ENCODE measurements around the gene TAF1B. TPM values are rescaled to one million over a fixed set of nuclear protein-coding genes. Genes with fewer than 3 reads are reported as not detected.

Gene TAF1B
- total and polyA plus RNA-seq, 2 experiments from 2014 or later = 8.0 to 19.4 TPM

DNA sequence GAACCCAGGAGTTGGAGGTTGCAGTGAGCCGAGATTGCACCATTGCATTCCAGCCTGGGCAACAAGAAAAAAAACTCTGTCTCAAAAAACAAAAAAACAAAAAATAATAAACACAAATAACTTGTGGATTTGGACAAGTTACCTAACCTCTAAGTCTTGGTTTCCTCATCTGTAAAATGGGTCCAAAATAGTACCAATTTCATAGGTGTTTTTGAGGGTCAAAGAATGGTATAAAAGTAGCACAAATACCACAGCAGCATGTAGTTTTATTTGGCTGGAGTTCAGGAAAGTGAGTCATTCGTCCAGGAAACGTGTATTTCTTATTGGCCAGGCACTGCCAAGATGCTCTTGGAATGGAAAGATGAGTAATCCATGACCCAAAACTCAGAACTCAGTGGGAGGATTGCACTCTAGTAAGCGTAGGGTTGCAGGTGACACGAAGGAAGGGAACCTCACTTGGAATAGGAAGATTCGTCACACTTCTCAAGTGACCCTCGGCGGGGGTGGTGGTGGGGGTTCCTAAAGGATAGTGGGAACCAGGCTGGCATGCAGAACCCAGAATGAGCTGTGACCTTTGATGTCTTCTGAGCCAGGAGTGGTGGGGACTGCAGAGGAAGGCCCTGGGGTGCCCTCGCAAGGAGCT lies 132.7 kb downstream of the TAF1B start:
- no peaks in the 10 kb centered on the region for H4K20me1 ChIP-seq (ENCODE audit: insufficient read depth, poor library complexity, severe bottlenecking)
- H3K4me2 ChIP-seq = peak overlapping the region; percentile 14
- no peak overlapping the region for H3K4me3 ChIP-seq
- DNase-seq (ENCODE audit: low spot score) = peak; percentile 40
- TF ChIP-seq EZH2phosphoT487 (IDR thresholded peaks at IDR 0.05; ENCODE audit: low read depth, severe bottlenecking, unreplicated experiment) (no peak), CTCF (IDR thresholded peaks at IDR 0.05; ENCODE audit: poor library complexity) (no peak), EZH2 (IDR thresholded peaks at IDR 0.05; ENCODE audit: borderline replicate concordance) (no peak)
- no peaks in the 10 kb centered on the region for H3K9me2 ChIP-seq (replicated peaks; ENCODE audit: insufficient read depth)
- 85% methylated on average over 9 of the region's 9 CpGs for WGBS (ENCODE audit: low lambda C conversion rate, missing lambda C conversion rate)
- no peaks in the 10 kb centered on the region for H3K36me3 ChIP-seq (replicated peaks; ENCODE audit: insufficient read depth, low read depth)
- H3K9me3 ChIP-seq (ENCODE audit: low read depth) = no peaks in the 10 kb centered on the region
- H2AFZ ChIP-seq = no peak overlapping the region
- H3K27me3 ChIP-seq = no peaks in the 10 kb centered on the region
- peaks cover 10% of the 10 kb centered on the region for H3K4me1 ChIP-seq (ENCODE audit: insufficient read depth)
- no peaks in the 10 kb centered on the region for H3K79me2 ChIP-seq
- no peak overlapping the region for H3K27ac ChIP-seq

DNA sequence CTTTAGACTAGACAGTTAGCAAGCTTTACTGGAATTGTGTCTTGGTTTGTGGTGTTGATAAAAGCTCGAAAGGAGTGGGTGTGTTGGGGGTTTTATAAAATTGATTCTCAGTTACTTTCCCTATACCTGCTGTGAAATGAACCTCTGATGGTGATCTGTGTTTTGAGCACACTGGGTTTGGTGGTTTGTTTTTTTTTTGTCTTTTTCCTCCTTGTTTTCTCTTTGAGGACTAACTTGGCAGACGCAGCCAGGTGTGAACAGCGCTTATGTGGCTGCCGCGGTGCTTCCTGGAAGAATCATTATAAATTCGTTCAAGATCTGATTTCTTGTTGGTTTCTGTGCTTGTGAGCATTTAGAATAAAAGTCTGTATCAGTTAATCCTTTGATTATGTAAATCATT lies 136.7 kb downstream of the TAF1B start:
- no peaks in the 10 kb centered on the region for H3K9me2 ChIP-seq (replicated peaks; ENCODE audit: insufficient read depth)
- no peaks in the 10 kb centered on the region for H3K27me3 ChIP-seq
- no peak for DNase-seq (ENCODE audit: low spot score)
- no peak overlapping the region for H3K4me3 ChIP-seq
- TF ChIP-seq EZH2 (IDR thresholded peaks at IDR 0.05; ENCODE audit: borderline replicate concordance) = no peak
- TF ChIP-seq CTCF (IDR thresholded peaks at IDR 0.05; ENCODE audit: poor library complexity) = no peak
- no peak for TF ChIP-seq EZH2phosphoT487 (IDR thresholded peaks at IDR 0.05; ENCODE audit: low read depth, severe bottlenecking, unreplicated experiment)
- no peaks in the 10 kb centered on the region for H3K36me3 ChIP-seq (replicated peaks; ENCODE audit: insufficient read depth, low read depth)
- H3K79me2 ChIP-seq = no peaks in the 10 kb centered on the region
- H4K20me1 ChIP-seq (ENCODE audit: insufficient read depth, poor library complexity, severe bottlenecking) = no peaks in the 10 kb centered on the region
- H3K4me1 ChIP-seq (ENCODE audit: insufficient read depth) = no peaks in the 10 kb centered on the region
- no peak overlapping the region for H3K4me2 ChIP-seq
- H2AFZ ChIP-seq = no peak overlapping the region
- WGBS (ENCODE audit: low lambda C conversion rate, missing lambda C conversion rate) = 87% methylated on average over 6 of the region's 6 CpGs
- H3K27ac ChIP-seq = no peak overlapping the region
- H3K9me3 ChIP-seq (ENCODE audit: low read depth) = no peaks in the 10 kb centered on the region

DNA sequence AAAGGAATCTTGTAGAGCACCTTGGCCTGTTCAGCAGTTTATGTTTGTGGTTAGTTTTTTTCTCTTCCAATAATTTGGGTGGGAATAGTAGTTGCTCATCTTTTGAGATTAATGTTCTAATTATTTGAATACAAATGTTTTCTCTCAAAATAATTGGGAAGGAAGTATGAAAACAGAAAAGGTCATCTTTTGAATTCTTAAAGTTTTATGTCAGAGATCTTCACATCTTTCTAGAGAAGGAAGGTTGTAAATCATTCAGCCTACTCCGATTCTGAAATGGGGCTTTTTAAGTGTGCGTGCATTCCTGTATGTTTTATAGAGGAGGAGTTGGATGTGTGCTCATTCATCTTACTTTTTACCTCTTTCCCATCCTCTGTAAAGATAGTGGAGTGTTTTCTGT lies 137.2 kb downstream of the TAF1B start:
- no peak overlapping the region for H3K4me2 ChIP-seq
- no peaks in the 10 kb centered on the region for H3K79me2 ChIP-seq
- H3K4me1 ChIP-seq (ENCODE audit: insufficient read depth) = no peaks in the 10 kb centered on the region
- H3K9me2 ChIP-seq (replicated peaks; ENCODE audit: insufficient read depth) = no peaks in the 10 kb centered on the region
- H3K4me3 ChIP-seq = no peak overlapping the region
- H3K9me3 ChIP-seq (ENCODE audit: low read depth) = no peaks in the 10 kb centered on the region
- TF ChIP-seq CTCF (IDR thresholded peaks at IDR 0.05; ENCODE audit: poor library complexity) (no peak), EZH2 (IDR thresholded peaks at IDR 0.05; ENCODE audit: borderline replicate concordance) (no peak), EZH2phosphoT487 (IDR thresholded peaks at IDR 0.05; ENCODE audit: low read depth, severe bottlenecking, unreplicated experiment) (no peak)
- no peak overlapping the region for H3K27ac ChIP-seq
- H3K27me3 ChIP-seq = no peaks in the 10 kb centered on the region
- WGBS (ENCODE audit: low lambda C conversion rate, missing lambda C conversion rate) = 65% methylated on average over 2 of the region's 2 CpGs
- DNase-seq (ENCODE audit: low spot score) = no peak
- no peak overlapping the region for H2AFZ ChIP-seq
- H3K36me3 ChIP-seq (replicated peaks; ENCODE audit: insufficient read depth, low read depth) = no peaks in the 10 kb centered on the region
- no peaks in the 10 kb centered on the region for H4K20me1 ChIP-seq (ENCODE audit: insufficient read depth, poor library complexity, severe bottlenecking)
